Loucy (cell line): ENCODE results near the gene FBXO36.

Experiments
- H2AFZ ChIP-seq: fragments of 200-600 bp; sonication (generic); 2 replicates; pipeline ENCODE4 v1.6.0; 2016; ENCODE audit warnings: antibody characterized with exemption, mild to moderate bottlenecking, low read length, moderate library complexity
- H3F3A ChIP-seq: fragments of 200-600 bp; 2 replicates; pipeline ENCODE4 v1.6.0; 2016; ENCODE audit warnings: antibody characterized with exemption, low read depth, mild to moderate bottlenecking
- H3K27me3 ChIP-seq: fragments of 200-600 bp; sonication (generic); 2 replicates; pipeline ENCODE4 v1.6.1; 2014; ENCODE audit warnings: low read length, mild to moderate bottlenecking; ENCODE audit not compliant: insufficient read depth, poor library complexity, severe bottlenecking
- H3K36me3 ChIP-seq: fragments of 200-600 bp; sonication (generic); 2 replicates; pipeline ENCODE4 v1.6.1; 2016; ENCODE audit warnings: low read length; ENCODE audit not compliant: insufficient read depth
- H3K4me1 ChIP-seq: fragments of 200-600 bp; sonication (generic); 2 replicates; pipeline ENCODE4 v1.5.1; 2014; ENCODE audit warnings: low read length, mild to moderate bottlenecking; ENCODE audit not compliant: insufficient read depth, poor library complexity, severe bottlenecking
- H3K4me2 ChIP-seq: fragments of 200-600 bp; sonication (generic); 2 replicates; pipeline ENCODE4 v1.6.0; 2014; ENCODE audit warnings: antibody characterized with exemption, low read length, low read depth, mild to moderate bottlenecking; ENCODE audit not compliant: poor library complexity, severe bottlenecking
- H3K4me3 ChIP-seq: fragments of 200-600 bp; sonication (generic); 2 replicates; pipeline ENCODE4 v1.5.1; 2014; ENCODE audit warnings: low read length, mild to moderate bottlenecking, mixed read lengths; ENCODE audit not compliant: poor library complexity, severe bottlenecking
- H3K79me2 ChIP-seq: fragments of 200-600 bp; sonication (generic); 2 replicates; pipeline ENCODE4 v1.6.1; 2014; ENCODE audit warnings: low read length; ENCODE audit not compliant: insufficient read depth
- H3K9ac ChIP-seq: fragments of 200-600 bp; sonication (generic); 2 replicates; pipeline ENCODE4 v1.6.0; 2014; ENCODE audit warnings: mild to moderate bottlenecking, low read depth, low read length, moderate library complexity; ENCODE audit not compliant: poor library complexity, severe bottlenecking
- H3K9me2 ChIP-seq: fragments of 200-600 bp; sonication (generic); replicated peaks from 2 replicates; pipeline ENCODE4 v1.6.1; 2016; ENCODE audit warnings: low read depth, low read length, mixed read lengths
- H3K9me3 ChIP-seq: fragments of 200-600 bp; sonication (generic); 2 replicates; pipeline ENCODE4 v1.6.1; 2014; ENCODE audit warnings: mild to moderate bottlenecking, antibody characterized with exemption, low read length, low read depth; ENCODE audit not compliant: insufficient read depth
- H4K20me1 ChIP-seq: fragments of 200-600 bp; sonication (generic); 2 replicates; pipeline ENCODE4 v1.6.0; 2014; ENCODE audit warnings: antibody characterized with exemption, low read length, mild to moderate bottlenecking; ENCODE audit not compliant: insufficient read depth, poor library complexity, severe bottlenecking
- CTCF ChIP-seq: fragments of 200-600 bp; sonication (generic); conservative IDR thresholded peaks from 2 replicates; pipeline ENCODE4 v1.5.1; 2014; ENCODE audit warnings: mild to moderate bottlenecking, antibody characterized with exemption, low read length
- EZH2phosphoT487 ChIP-seq: fragments of 200-600 bp; IDR thresholded peaks from 2 replicates; pipeline ENCODE4 v1.6.1; 2018; ENCODE audit warnings: antibody characterized with exemption, mild to moderate bottlenecking, moderate library complexity, borderline replicate concordance

Gene FBXO36

GRCh38 chr2:229942671-229943070 lies 20.4 kb downstream of the FBXO36 start:
- Histone ChIP-seq H4K20me1 (no peaks in the 10 kb centered on the region), H3K9me3 (no peaks in the 10 kb centered on the region), H3K79me2 (no peaks in the 10 kb centered on the region), H3K4me1 (peaks cover 10% of the 10 kb centered on the region), H3K36me3 (no peaks in the 10 kb centered on the region), H3K4me3 (no peak overlapping the region), H3K4me2 (no peak overlapping the region), H3K9me2 (no peaks in the 10 kb centered on the region), H2AFZ (no peak overlapping the region), H3K9ac (no peak overlapping the region), H3K27me3 (no peaks in the 10 kb centered on the region), H3F3A (no peaks in the 10 kb centered on the region)
- TF ChIP-seq CTCF (no peak), EZH2phosphoT487 (no peak)

- H3K4me1 ChIP-seq: peaks cover 10% of the 10 kb centered on the region
- H4K20me1 ChIP-seq: no peaks in the 10 kb centered on the region
- no peaks in the 10 kb centered on the region for H3K9me3 ChIP-seq
- H3K4me2 ChIP-seq: no peak overlapping the region
- no peaks in the 10 kb centered on the region for H3K79me2 ChIP-seq
- no peaks in the 10 kb centered on the region for H3K36me3 ChIP-seq
- no peak overlapping the region for H3K9ac ChIP-seq
- TF ChIP-seq EZH2phosphoT487 (no peak), CTCF (no peak)
- no peaks in the 10 kb centered on the region for H3F3A ChIP-seq
- no peaks in the 10 kb centered on the region for H3K9me2 ChIP-seq
- no peaks in the 10 kb centered on the region for H3K27me3 ChIP-seq
- H3K4me3 ChIP-seq: no peak overlapping the region
- H2AFZ ChIP-seq: no peak overlapping the region
These were observed 20.9 kb downstream of the FBXO36 start for GRCh38 chr2:229943171-229943570.

- Histone ChIP-seq H3K4me2 (no peak overlapping the region), H2AFZ (peak overlapping the region; percentile 36), H3K9ac (no peak overlapping the region)
These were observed 21.6 kb downstream of the FBXO36 start for GRCh38 chr2:229943770-229944449.

More at GRCh38 chr2:229943770-229944449, 21.6 kb downstream of the FBXO36 start:
- Histone ChIP-seq H3K36me3 (no peaks in the 10 kb centered on the region), H3K9me2 (no peaks in the 10 kb centered on the region), H3K4me3 (no peak overlapping the region), H3K9me3 (no peaks in the 10 kb centered on the region), H4K20me1 (no peaks in the 10 kb centered on the region), H3K4me1 (peaks cover 10% of the 10 kb centered on the region), H3K27me3 (no peaks in the 10 kb centered on the region), H3K79me2 (no peaks in the 10 kb centered on the region), H3F3A (no peaks in the 10 kb centered on the region)
- TF ChIP-seq EZH2phosphoT487: no peak
- no peak for TF ChIP-seq CTCF
